D721Med (cell line): ENCODE data around the gene FBLN2.

Experiments
- DNase-seq: peaks from one replicate; pipeline ENCODE4 v3.0.0; 2011; ENCODE audit warnings: low spot score; ENCODE audit not compliant: insufficient read length
- FAIRE-seq: peaks from 2 replicates; lab custom pipeline; 2011; peaks lifted over from hg19 to GRCh38; lab: Jason Lieb, UNC
- CTCF ChIP-seq: IDR thresholded peaks from 2 replicates; pipeline ENCODE4 v1.5.1; 2012; ENCODE audit warnings: mild to moderate bottlenecking, control low read depth; ENCODE audit not compliant: insufficient read depth; ENCODE audit errors: missing control alignments

The FBLN2 gene

DNA sequence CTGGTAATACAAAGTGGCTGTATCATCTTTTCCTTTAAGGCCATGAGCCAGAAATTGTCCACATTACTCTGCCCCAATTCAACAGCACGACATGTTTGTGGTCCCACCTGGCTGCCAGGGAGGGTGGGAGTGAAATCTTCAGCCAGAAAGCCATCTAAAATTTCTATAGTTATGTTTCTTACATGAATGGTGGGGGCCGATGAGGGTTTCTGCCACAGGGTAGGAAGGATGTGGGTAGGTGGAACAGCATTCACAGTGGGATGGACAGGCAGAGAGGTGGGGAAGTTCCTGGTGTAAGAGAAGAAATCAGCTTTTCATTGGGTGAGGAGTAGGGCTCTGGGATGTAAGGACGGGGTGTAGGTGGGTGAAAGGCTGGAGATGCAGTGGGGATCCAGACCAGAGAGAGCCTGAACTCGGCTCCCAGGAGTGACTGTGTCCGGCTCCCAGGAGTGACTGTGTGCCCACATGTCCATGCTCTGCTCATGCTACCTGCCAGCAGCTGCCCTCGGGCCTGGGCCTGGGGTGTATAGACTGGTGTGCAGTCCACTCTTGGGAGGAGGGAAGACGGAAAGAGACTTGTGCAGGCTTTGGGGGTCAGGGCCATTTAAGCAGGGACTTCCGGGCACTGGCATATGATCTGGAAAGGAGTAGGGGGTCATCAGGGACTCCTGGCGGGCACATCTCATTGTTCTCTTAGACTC is 3.8 kb upstream of the FBLN2 start:
- no peak for DNase-seq
- no peak for TF ChIP-seq CTCF

GRCh38 chr3:13545952-13546454 is 2.9 kb upstream of the FBLN2 start:
- no peak for FAIRE-seq
- no peak for DNase-seq

More for the DNA sequence above, 3.8 kb upstream of the FBLN2 start:
- FAIRE-seq, result no peak

GRCh38 chr3:13546667-13547171 is 2.2 kb upstream of the FBLN2 start:
- TF ChIP-seq CTCF, result no peak
- no peak for DNase-seq
- no peak for FAIRE-seq

More at GRCh38 chr3:13545952-13546454, 2.9 kb upstream of the FBLN2 start:
- TF ChIP-seq CTCF, result no peak

GRCh38 chr3:13547591-13548371 is 1.1 kb upstream of the FBLN2 start:
- TF ChIP-seq CTCF, result no peak
- no peak for FAIRE-seq
- no peak for DNase-seq

- no peak for TF ChIP-seq CTCF
- no peak for DNase-seq
- FAIRE-seq, result no peak
These were observed 898 bp downstream of the FBLN2 start for GRCh38 chr3:13549623-13550422.

GRCh38 chr3:13550423-13550690 is 1.4 kb downstream of the FBLN2 start:
- no peak for FAIRE-seq
- DNase-seq, result no peak
- no peak for TF ChIP-seq CTCF
